K562 (cell line): Measurements from ENCODE around the gene CPPED1. TPM values are rescaled to one million over a fixed set of nuclear protein-coding genes. Genes with fewer than 3 reads are reported as not detected.

Source experiments
- DNMT1 ChIP-seq: fragments of 450-650 bp; IDR thresholded peaks from 2 replicates; pipeline ENCODE4 v1.6.1; 2016; ENCODE audit warnings: antibody characterized with exemption, mild to moderate bottlenecking
- ETV6 ChIP-seq, 3 experiments: fragments of 150-350 bp in 1 of 3; sonication (generic) in 1 of 3; formaldehyde crosslinking in 1 of 3; IDR thresholded peaks; 2 replicates each; pipeline versions ENCODE4 v1.6.1 to v1.8.0; 2014 to 2022; ENCODE audit warnings: borderline replicate concordance in 2 of 3, low read depth in 2 of 3, antibody characterized with exemption in 1 of 3, low read length in 1 of 3, mild to moderate bottlenecking in 1 of 3, missing genetic modification reagents in 1 of 3
- HNRNPK ChIP-seq: fragments of 200-400 bp; formaldehyde crosslinking; IDR thresholded peaks from one replicate; pipeline ENCODE4 v1.6.1; 2018; ENCODE audit warnings: mild to moderate bottlenecking, low read depth, low read length; ENCODE audit not compliant: poor library complexity, severe bottlenecking
- JUND ChIP-seq, 2 experiments: IDR thresholded peaks; 2 replicates in 1 of 2; 3 replicates in 1 of 2; pipeline ENCODE4 v1.6.1; 2011; ENCODE audit warnings: borderline replicate concordance in 2 of 2, low read depth in 2 of 2, low read length in 2 of 2, improper control_type of control experiment in 1 of 2, missing biosample characterization in 1 of 2, missing genetic modification characterization in 1 of 2, missing genetic modification reagents in 1 of 2
- KDM4B ChIP-seq, 2 experiments: fragments of 450-650 bp in 1 of 2; sonication (generic) in 1 of 2; IDR thresholded peaks; 2 replicates each; pipeline ENCODE4 v1.6.1; 2016 to 2017; ENCODE audit warnings: borderline replicate concordance in 2 of 2, antibody characterized with exemption in 1 of 2, low read depth in 1 of 2, mild to moderate bottlenecking in 1 of 2
- MAFG ChIP-seq: fragments of 450-650 bp; conservative IDR thresholded peaks from 2 replicates; pipeline ENCODE4 v1.6.1; 2016; ENCODE audit warnings: missing genetic modification characterization, missing compliant biosample characterization
- MAZ ChIP-seq, 2 experiments: fragments of 450-650 bp in 1 of 2; sonication (generic) in 1 of 2; formaldehyde crosslinking; IDR thresholded peaks in 1 of 2; conservative IDR thresholded peaks in 1 of 2; 2 replicates each; pipeline versions ENCODE4 v1.4.0 to v1.5.0; 2020; ENCODE audit warnings: mild to moderate bottlenecking in 1 of 2, missing genetic modification reagents in 1 of 2
- MEF2D ChIP-seq: conservative IDR thresholded peaks from 2 replicates; pipeline ENCODE4 v1.6.1; 2016; ENCODE audit warnings: low read depth, missing genetic modification characterization, missing compliant biosample characterization
- MGA ChIP-seq: fragments of 450-650 bp; IDR thresholded peaks from 2 replicates; pipeline ENCODE4 v1.6.1; 2016; ENCODE audit warnings: mild to moderate bottlenecking, moderate library complexity
- MIER1 ChIP-seq: fragments of 450-650 bp; IDR thresholded peaks from 2 replicates; pipeline ENCODE4 v1.6.1; 2016; ENCODE audit warnings: antibody characterized with exemption, mild to moderate bottlenecking, low read depth
- NCOA2 ChIP-seq, 2 experiments: fragments of 450-650 bp; IDR thresholded peaks; 2 replicates each; pipeline ENCODE4 v1.6.1; 2018; ENCODE audit warnings: mild to moderate bottlenecking in 2 of 2, moderate library complexity in 1 of 2; ENCODE audit not compliant: partially characterized antibody in 2 of 2
- PTBP1 ChIP-seq: fragments of 200-400 bp; formaldehyde crosslinking; IDR thresholded peaks from 2 replicates; pipeline ENCODE4 v1.6.1; 2017; ENCODE audit warnings: low read depth, low read length
- ZC3H4 ChIP-seq: sonication (generic); formaldehyde crosslinking; IDR thresholded peaks from 2 replicates; pipeline ENCODE4 v1.9.0; 2021; ENCODE audit warnings: missing genetic modification reagents, borderline replicate concordance
- ZNF23 ChIP-seq: fragments of 250-450 bp; sonication (Bioruptor Pico); IDR thresholded peaks from 2 replicates; pipeline ENCODE4 v1.4.0; 2020; ENCODE audit warnings: mild to moderate bottlenecking
- polyA plus RNA-seq, 8 experiments: library from polyadenylated mRNA; depleted of rRNA in 4 of 8; stranded (reverse) in 5 of 8; unstranded in 3 of 8; fragments of >200 nt; fragmentation: Nextera tagmentation in 2 of 8; fragmentation: Illumina TruSeq in 1 of 8; extraction: Ambion mirVana in 2 of 8; extraction: Trizol in 1 of 8; gene quantifications; 2 replicates each; pipeline versions ENCODE4 v1.2.1 to v1.2.3, GENCODE V29; 2011 to 2014; ENCODE audit warnings: inconsistent platforms in 1 of 8, missing spikeins in 1 of 8
- total RNA-seq, 7 experiments: library from RNA; depleted of rRNA in 6 of 7; stranded (reverse); fragments of >200 nt in 6 of 7; fragmentation: Illumina TruSeq in 2 of 7; extraction: Trizol in 2 of 7; gene quantifications; 2 replicates each; pipeline versions ENCODE4 v1.2.1 to v1.2.3, GENCODE V29; 2011 to 2021; ENCODE audit warnings: low replicate concordance in 1 of 7

The CPPED1 gene
- total and polyA plus RNA-seq, 9 of the 15 experiments (the other 6 are each of a cell fraction or from before 2014, with no cell fraction given) = 7.5 to 25.7 (median 16.9) TPM

- no peak for TF ChIP-seq MGA
- TF ChIP-seq ZNF23 (CRISPR knock-in tag) = no peak
- no peak for TF ChIP-seq ETV6 (IDR thresholded peaks at IDR 0.05; ENCODE audit: borderline replicate concordance in 1 of 2, low read depth in 2 of 2, low read length in 1 of 2)
- TF ChIP-seq ETV6 (CRISPR knock-in tag; IDR thresholded peaks at IDR 0.05; ENCODE audit: borderline replicate concordance) = no peak
- no peak for TF ChIP-seq DNMT1
- peak; percentile 30; the same call in 1 of the 2 replicates for TF ChIP-seq ZC3H4
- TF ChIP-seq PTBP1 = peak; percentile 90; the same call in 1 of the 2 replicates
- TF ChIP-seq NCOA2 (IDR thresholded peaks at IDR 0.05; ENCODE audit: partially characterized antibody in 2 of 2) = no peak
- TF ChIP-seq HNRNPK = no peak
- TF ChIP-seq MEF2D (tag) = peak; percentile 26; the same call in 1 of the 2 replicates
- TF ChIP-seq MAZ (CRISPR knock-in tag; conservative IDR thresholded peaks at IDR 0.05 in 1 of 2, IDR thresholded peaks at IDR 0.05 in 1 of 2) = peak; percentile 94 to 95
- TF ChIP-seq MAFG (tag) = no peak
- TF ChIP-seq JUND (IDR thresholded peaks at IDR 0.05; ENCODE audit: borderline replicate concordance, low read depth, low read length) = peak; percentile 37; the same call in 1 of the 2 replicates
- peak; percentile 68; the same call in 2 of the 3 replicates for TF ChIP-seq JUND (tag; IDR thresholded peaks at IDR 0.05; ENCODE audit: borderline replicate concordance, low read depth, low read length)
- TF ChIP-seq KDM4B (IDR thresholded peaks at IDR 0.05; ENCODE audit: borderline replicate concordance in 2 of 2, low read depth in 1 of 2) = peak in 1 of 2 experiments; percentile 81; a peak in 1 of 4 replicates
- 0 out of 2 replicates have a peak, but pooled peaks have one; percentile 63 for TF ChIP-seq MIER1
Measured at GRCh38 chr16:12803203-12804093, at the start of gene CPPED1 (continued).
